ENCODE measurements around the gene HCN3.

DNA sequence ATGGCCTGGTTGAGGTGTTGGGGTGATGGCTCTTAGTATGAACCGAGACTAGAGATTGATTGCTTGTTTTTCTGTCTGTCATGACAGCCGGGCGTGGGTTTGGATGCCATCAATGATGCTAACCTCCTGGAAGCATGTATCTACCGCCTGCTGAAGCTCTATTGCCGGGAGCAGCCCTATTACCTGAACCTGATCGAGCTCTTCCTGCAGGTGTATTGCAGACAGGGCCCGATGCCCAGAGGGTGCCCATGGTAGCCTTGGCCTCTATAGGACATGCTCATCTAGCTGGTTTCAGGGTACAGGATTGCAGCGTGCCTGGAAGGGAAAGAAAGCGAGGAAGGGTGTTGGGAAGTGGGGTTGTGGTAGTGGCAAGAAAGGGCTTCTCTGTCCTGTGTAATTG lies 40.8 kb downstream of the HCN3 start:
- TF ChIP-seq, protein P1, sequence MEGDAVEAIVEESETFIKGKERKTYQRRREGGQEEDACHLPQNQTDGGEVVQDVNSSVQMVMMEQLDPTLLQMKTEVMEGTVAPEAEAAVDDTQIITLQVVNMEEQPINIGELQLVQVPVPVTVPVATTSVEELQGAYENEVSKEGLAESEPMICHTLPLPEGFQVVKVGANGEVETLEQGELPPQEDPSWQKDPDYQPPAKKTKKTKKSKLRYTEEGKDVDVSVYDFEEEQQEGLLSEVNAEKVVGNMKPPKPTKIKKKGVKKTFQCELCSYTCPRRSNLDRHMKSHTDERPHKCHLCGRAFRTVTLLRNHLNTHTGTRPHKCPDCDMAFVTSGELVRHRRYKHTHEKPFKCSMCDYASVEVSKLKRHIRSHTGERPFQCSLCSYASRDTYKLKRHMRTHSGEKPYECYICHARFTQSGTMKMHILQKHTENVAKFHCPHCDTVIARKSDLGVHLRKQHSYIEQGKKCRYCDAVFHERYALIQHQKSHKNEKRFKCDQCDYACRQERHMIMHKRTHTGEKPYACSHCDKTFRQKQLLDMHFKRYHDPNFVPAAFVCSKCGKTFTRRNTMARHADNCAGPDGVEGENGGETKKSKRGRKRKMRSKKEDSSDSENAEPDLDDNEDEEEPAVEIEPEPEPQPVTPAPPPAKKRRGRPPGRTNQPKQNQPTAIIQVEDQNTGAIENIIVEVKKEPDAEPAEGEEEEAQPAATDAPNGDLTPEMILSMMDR (conservative IDR thresholded peaks at IDR 0.05; ENCODE audit: low read depth, low read length): no peak
- TF ChIP-seq EZH2 (IDR thresholded peaks at IDR 0.05; ENCODE audit: borderline replicate concordance, low read depth, low read length, poor library complexity, severe bottlenecking): no peak
